ENCODE measurements around the gene JAZF1. TPM values are rescaled to one million over a fixed set of nuclear protein-coding genes. Genes with fewer than 3 reads are reported as not detected.
"Not testable (repeated sequence)": the region's sequence is repeated elsewhere in the genome, so short reads cannot be mapped to it uniquely, and the experiment has no call there.

JAZF1 gene
- total RNA-seq, 1 experiment from 2014 or later: 1.5 TPM

- no TSS peak for BruUV-seq (replicated peaks)
- Histone ChIP-seq H3K4me3 (ENCODE audit: low read depth, low read length, poor library complexity, severe bottlenecking) (no peak overlapping the region), H3K4me1 (ENCODE audit: insufficient read depth, low read length, poor library complexity, severe bottlenecking) (no peaks in the 10 kb centered on the region), H3K27ac (ENCODE audit: low read depth, low read length, poor library complexity, severe bottlenecking) (no peak overlapping the region), H3K9me3 (ENCODE audit: low read depth, low read length, poor library complexity, severe bottlenecking) (no peaks in the 10 kb centered on the region), H3K36me3 (ENCODE audit: insufficient read depth, low read length, poor library complexity, severe bottlenecking) (no peaks in the 10 kb centered on the region), H3K27me3 (replicated peaks; ENCODE audit: insufficient read depth, low read depth, low read length, poor library complexity) (no peaks in the 10 kb centered on the region)
- no peak for DNase-seq (ENCODE audit: low spot score)
- TF ChIP-seq EZH2 (IDR thresholded peaks at IDR 0.05; ENCODE audit: borderline replicate concordance, low read depth, low read length, poor library complexity, severe bottlenecking): no peak
- TF ChIP-seq, protein P1, sequence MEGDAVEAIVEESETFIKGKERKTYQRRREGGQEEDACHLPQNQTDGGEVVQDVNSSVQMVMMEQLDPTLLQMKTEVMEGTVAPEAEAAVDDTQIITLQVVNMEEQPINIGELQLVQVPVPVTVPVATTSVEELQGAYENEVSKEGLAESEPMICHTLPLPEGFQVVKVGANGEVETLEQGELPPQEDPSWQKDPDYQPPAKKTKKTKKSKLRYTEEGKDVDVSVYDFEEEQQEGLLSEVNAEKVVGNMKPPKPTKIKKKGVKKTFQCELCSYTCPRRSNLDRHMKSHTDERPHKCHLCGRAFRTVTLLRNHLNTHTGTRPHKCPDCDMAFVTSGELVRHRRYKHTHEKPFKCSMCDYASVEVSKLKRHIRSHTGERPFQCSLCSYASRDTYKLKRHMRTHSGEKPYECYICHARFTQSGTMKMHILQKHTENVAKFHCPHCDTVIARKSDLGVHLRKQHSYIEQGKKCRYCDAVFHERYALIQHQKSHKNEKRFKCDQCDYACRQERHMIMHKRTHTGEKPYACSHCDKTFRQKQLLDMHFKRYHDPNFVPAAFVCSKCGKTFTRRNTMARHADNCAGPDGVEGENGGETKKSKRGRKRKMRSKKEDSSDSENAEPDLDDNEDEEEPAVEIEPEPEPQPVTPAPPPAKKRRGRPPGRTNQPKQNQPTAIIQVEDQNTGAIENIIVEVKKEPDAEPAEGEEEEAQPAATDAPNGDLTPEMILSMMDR (conservative IDR thresholded peaks at IDR 0.05; ENCODE audit: low read depth, low read length): no peak
- CTCF ChIA-PET: no interaction called here
- POLR2A ChIA-PET (ENCODE audit: low non-redundant PET): no interaction called here
- intact Hi-C loops (cut with micrococcal nuclease; ENCODE audit: unreplicated experiment): no loop called here
These were observed 291.9 kb downstream of the JAZF1 start for GRCh38 chr7:27888736-27889135.

DNA sequence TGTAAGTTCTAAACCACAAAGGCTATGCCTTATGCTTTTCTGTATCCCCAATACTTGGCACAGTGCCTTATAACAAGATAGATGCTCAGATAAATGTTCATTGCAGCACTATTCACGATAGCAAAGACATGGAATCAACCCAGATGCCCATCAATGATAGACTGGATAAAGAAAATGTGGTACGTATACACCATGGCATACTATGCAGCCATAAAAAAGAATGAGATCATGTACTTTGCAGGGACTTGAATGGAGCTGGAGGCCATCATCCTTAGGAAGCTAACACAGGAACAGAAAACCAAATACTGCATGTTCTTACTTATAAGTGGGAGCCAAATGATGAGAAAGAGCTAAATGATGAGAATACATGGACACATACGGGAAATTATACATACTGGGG lies 293.9 kb downstream of the JAZF1 start:
- intact Hi-C loops (cut with micrococcal nuclease; ENCODE audit: unreplicated experiment); H3K9me3 ChIP-seq (ENCODE audit: low read depth, low read length, poor library complexity, severe bottlenecking); H3K36me3 ChIP-seq (ENCODE audit: insufficient read depth, low read length, poor library complexity, severe bottlenecking); CTCF ChIA-PET; DNase-seq (ENCODE audit: low spot score); H3K4me1 ChIP-seq (ENCODE audit: insufficient read depth, low read length, poor library complexity, severe bottlenecking); H3K27me3 ChIP-seq (replicated peaks; ENCODE audit: insufficient read depth, low read depth, low read length, poor library complexity); H3K27ac ChIP-seq (ENCODE audit: low read depth, low read length, poor library complexity, severe bottlenecking); POLR2A ChIA-PET (ENCODE audit: low non-redundant PET); BruUV-seq (replicated peaks); H3K4me3 ChIP-seq (ENCODE audit: low read depth, low read length, poor library complexity, severe bottlenecking): not testable (repeated sequence)

DNA sequence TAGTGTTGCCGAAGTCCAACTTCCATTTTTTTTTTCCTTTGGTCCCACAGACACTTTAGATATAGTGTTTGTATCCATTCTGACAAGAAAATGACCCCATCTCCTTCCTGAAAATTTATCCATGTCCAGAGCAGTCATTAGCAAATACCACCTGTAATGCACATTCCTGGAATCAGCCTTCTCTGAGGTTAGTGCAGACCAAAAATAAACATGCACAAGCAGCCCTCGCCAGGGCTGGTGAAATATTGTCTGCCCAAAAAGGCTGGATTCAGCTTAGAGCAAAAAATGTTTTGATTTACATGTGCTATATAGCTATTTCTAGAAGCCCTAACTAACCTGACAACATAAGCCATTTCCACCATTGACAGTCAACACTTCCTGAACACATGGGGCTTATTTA lies 294.9 kb downstream of the JAZF1 start:
- Histone ChIP-seq H3K4me3 (ENCODE audit: low read depth, low read length, poor library complexity, severe bottlenecking) (no peak overlapping the region), H3K36me3 (ENCODE audit: insufficient read depth, low read length, poor library complexity, severe bottlenecking) (no peaks in the 10 kb centered on the region), H3K27ac (ENCODE audit: low read depth, low read length, poor library complexity, severe bottlenecking) (no peak overlapping the region), H3K27me3 (replicated peaks; ENCODE audit: insufficient read depth, low read depth, low read length, poor library complexity) (no peaks in the 10 kb centered on the region), H3K4me1 (ENCODE audit: insufficient read depth, low read length, poor library complexity, severe bottlenecking) (peaks cover 9% of the 10 kb centered on the region), H3K9me3 (ENCODE audit: low read depth, low read length, poor library complexity, severe bottlenecking) (no peaks in the 10 kb centered on the region)
- ChIA-PET CTCF (no interaction called here), POLR2A (ENCODE audit: low non-redundant PET) (no interaction called here)
- BruUV-seq (replicated peaks): no TSS peak
- TF ChIP-seq EZH2 (IDR thresholded peaks at IDR 0.05; ENCODE audit: borderline replicate concordance, low read depth, low read length, poor library complexity, severe bottlenecking): no peak
- TF ChIP-seq, protein P1 (conservative IDR thresholded peaks at IDR 0.05; ENCODE audit: low read depth, low read length): no peak
- no peak for DNase-seq (ENCODE audit: low spot score)
- intact Hi-C loops (cut with micrococcal nuclease; ENCODE audit: unreplicated experiment): no loop called here

- TF ChIP-seq, protein P1 (conservative IDR thresholded peaks at IDR 0.05; ENCODE audit: low read depth, low read length): no peak
- H3K4me3 ChIP-seq (ENCODE audit: low read depth, low read length, poor library complexity, severe bottlenecking): no peak overlapping the region
- ChIA-PET POLR2A (ENCODE audit: low non-redundant PET) (no interaction called here), CTCF (no interaction called here)
- H3K9me3 ChIP-seq (ENCODE audit: low read depth, low read length, poor library complexity, severe bottlenecking): no peaks in the 10 kb centered on the region
- H3K4me1 ChIP-seq (ENCODE audit: insufficient read depth, low read length, poor library complexity, severe bottlenecking): peaks cover 9% of the 10 kb centered on the region
- intact Hi-C loops (cut with micrococcal nuclease; ENCODE audit: unreplicated experiment): no loop called here
- H3K36me3 ChIP-seq (ENCODE audit: insufficient read depth, low read length, poor library complexity, severe bottlenecking): no peaks in the 10 kb centered on the region
- H3K27me3 ChIP-seq (replicated peaks; ENCODE audit: insufficient read depth, low read depth, low read length, poor library complexity): no peaks in the 10 kb centered on the region
- BruUV-seq (replicated peaks): no TSS peak
- DNase-seq (ENCODE audit: low spot score): peak; percentile 78
- peak overlapping the region; percentile 52 for H3K27ac ChIP-seq (ENCODE audit: low read depth, low read length, poor library complexity, severe bottlenecking)
These were observed 296.9 kb downstream of the JAZF1 start for GRCh38 chr7:27883696-27884095.
